Measurements from ENCODE around the gene NCAN.

GRCh38 chr19:19258589-19259338, 47.0 kb downstream of the NCAN start:
- TF ChIP-seq FOXM1 (IDR thresholded peaks at IDR 0.05; ENCODE audit: borderline replicate concordance, low read depth) (no peak), EP300 (IDR thresholded peaks at IDR 0.05; ENCODE audit: borderline replicate concordance) (no peak), EGR1 (IDR thresholded peaks at IDR 0.05) (no peak), RAD21 (IDR thresholded peaks at IDR 0.05; ENCODE audit: low read depth) (no peak)
